Esophagus muscularis mucosa (tissue), 4 donors: Measurements from ENCODE around the gene TRAF2.

Experiments used
- CTCF ChIP-seq, 3 experiments: fragments of 200-600 bp in 2 of 3; fragments of 450-650 bp in 1 of 3; sonication (generic) in 2 of 3; IDR thresholded peaks; one replicate each; pipeline ENCODE4 v1.5.1; 2017 to 2019; ENCODE audit warnings: antibody characterized with exemption in 3 of 3, mild to moderate bottlenecking in 2 of 3, moderate library complexity in 1 of 3
- EP300 ChIP-seq: sonication (generic); formaldehyde crosslinking; IDR thresholded peaks from one replicate; pipeline ENCODE4 v1.6.1; 2017; ENCODE audit warnings: antibody characterized with exemption
- POLR2A ChIP-seq: fragments of 450-650 bp; IDR thresholded peaks from one replicate; pipeline ENCODE4 v1.6.1; 2017; ENCODE audit warnings: antibody characterized with exemption, moderate library complexity, mild to moderate bottlenecking, low read depth
- POLR2AphosphoS5 ChIP-seq, 2 donors: sonication (generic); formaldehyde crosslinking; IDR thresholded peaks; one replicate each; pipeline ENCODE4 v1.6.1; 2017; ENCODE audit warnings: antibody characterized with exemption in 2 of 2

GRCh38 chr9:136852664-136853595, 33.4 kb upstream of the TRAF2 start:
- TF ChIP-seq CTCF (IDR thresholded peaks at IDR 0.05) (no peak), EP300 (no peak), POLR2AphosphoS5 (IDR thresholded peaks at IDR 0.05) (no peak), POLR2A (no peak)
